Fibroblast of skin of right biceps (primary cell): ENCODE measurements around the gene CIB2.

Experiments used
- DNase-seq: peaks from one replicate; pipeline ENCODE4 v3.0.0-alpha.2; 2013

CIB2 gene

DNA sequence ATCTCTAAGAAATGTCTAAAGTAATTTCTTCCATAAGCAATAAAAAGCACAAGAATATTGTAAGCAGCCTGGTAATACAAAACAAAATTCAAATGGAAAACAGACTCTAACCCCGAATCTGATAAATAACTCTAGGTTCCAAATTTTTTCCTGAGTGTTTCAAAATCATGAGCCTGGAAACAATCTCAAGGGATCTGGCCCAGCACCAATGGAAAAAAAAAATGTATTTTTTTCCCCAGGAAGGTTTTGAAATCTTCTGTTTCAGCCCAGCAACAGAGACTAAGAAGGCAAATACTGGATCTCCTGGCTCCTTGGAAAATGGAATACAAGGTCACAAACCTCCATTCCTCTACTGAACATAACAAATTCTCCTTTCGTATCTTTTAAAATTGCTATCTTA lies 66.7 kb downstream of the CIB2 start:
- peak; percentile 46 for DNase-seq

GRCh38 chr15:78063970-78064385 lies 67.3 kb downstream of the CIB2 start:
- DNase-seq, result no peak

- no peak for DNase-seq
These were observed 68.0 kb downstream of the CIB2 start for GRCh38 chr15:78063217-78063616.

DNA sequence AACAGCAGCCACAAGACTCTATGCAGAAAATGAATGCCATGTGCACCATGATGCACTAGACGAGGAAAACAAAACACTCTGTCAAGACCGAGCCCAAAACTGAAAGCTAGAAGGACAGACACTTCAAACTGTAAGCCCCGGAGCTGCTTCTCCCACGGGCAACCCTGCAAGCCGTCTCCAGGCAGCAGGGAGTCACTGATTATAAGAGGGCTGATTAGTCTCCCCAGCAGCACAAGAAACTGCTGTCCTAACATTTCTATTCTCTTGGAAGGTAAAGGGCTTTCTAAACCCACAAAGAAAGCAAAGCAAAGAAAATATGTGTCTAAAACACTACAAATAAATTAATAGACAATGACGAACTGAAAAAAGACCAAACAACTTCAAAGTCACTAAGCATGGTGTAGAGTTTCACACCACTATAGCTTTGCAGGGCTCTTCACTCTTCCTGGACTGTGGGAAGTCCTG lies 69.2 kb downstream of the CIB2 start:
- DNase-seq, result peak; percentile 43

GRCh38 chr15:78060232-78060631 lies 71.0 kb downstream of the CIB2 start:
- DNase-seq, result no peak

DNA sequence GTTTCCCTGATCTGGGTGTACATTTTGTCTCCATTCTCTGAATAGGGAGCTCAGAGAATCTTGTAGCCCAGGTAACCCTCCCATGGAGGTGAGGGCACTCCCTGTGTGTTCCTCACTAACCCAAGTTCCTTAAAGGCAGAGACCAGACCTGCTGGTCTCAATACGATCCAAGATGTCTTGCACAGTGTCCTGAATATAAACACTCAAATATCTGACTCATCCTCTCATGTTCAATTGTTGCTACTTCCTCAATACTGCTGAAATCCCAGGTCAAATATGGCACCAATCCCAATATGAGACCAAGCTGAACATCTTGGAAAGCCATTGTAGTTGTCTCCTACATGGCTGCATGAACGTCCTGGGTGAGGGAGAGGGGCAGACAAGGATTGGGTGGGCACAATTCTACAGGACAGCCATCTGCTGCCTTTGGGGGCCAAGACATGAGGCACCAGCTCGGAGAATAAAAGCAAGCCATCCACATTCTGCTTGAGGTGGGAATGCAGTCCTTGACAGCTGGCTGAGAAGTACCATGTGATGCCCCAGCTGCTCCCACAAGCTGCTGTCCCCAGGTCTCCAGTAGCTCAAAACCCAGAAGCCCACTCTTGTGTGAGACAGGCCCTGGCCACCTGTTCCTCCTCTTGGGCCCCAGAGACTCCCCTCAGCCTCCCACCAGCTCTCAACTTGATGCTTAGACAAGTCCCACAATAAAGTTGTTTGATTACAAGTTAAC lies 72.0 kb downstream of the CIB2 start:
- DNase-seq, result no peak

DNA sequence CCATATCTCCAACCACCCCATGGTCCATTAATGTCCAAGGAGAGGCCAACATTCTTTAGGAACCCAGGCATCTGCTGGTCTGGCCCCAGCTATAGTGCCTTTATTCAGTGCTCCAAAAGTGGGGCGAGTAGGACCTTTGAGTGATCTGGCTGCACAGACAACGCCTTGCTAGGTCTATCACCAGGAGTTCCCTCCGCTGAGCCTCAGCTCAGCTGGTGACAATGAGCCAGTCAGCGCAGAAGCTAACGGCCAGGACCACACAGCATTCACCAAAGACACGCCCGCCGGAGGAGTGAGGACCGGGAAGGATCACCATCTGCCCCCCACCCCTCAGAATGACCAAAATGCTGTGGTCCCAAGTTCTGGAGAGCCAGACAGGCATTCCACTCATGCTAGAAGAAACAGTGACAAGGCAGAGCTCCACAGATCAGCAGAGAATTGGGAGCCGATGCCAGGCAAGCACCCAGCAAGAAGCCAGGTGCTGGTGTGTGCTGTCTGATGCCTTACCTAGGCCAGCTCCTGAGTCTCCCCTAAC lies 72.8 kb downstream of the CIB2 start:
- DNase-seq, result no peak

DNA sequence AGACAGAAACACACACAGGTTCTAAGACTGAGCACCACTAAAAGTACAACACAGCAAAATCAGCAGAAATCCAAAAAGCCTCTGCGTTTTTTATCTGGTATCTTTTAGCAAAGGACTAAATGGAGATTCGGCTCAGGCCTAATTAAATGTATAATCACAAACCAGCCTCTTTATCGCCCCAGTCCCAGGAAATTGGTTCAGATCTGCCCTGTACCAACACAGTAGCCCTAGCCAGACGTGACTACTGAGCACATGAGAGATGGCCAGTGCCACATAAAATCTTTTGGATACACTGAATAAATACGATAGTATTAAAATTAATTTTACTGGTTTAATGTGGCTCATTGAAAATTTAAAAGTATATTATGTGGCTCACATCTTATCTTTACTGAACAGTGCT lies 73.4 kb downstream of the CIB2 start:
- DNase-seq, result no peak

GRCh38 chr15:78056714-78057269 lies 74.5 kb downstream of the CIB2 start:
- peak; percentile 45 for DNase-seq

- no peak for DNase-seq
These were observed 75.1 kb downstream of the CIB2 start for GRCh38 chr15:78055919-78056713.

DNA sequence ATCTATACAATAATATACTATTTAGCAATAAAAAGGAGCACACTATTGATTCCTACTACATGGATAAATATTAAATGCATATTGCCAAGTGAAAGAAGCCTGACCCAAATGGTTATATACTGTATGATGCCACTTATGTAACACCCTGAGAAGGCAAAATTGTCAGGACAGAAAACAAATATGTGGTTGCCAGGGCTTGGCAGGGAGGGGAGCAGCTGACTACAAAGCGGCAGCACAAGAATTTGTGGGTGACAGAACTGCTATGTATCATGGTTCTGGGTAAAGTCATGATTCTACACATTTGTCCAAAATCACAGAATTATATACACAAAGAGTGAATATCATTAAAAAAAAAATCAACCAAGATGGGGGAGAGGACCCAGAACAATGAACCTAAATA lies 76.3 kb downstream of the CIB2 start:
- no peak for DNase-seq
